HG02623 (cell line): ENCODE data around the gene SRGAP3.

Experiments
- ATAC-seq: cut with Tn5 transposase; IDR thresholded peaks from one replicate; pipeline ENCODE4 v1.9.1; 2021; ENCODE audit warnings: moderate library complexity; ENCODE audit not compliant: unreplicated experiment

The SRGAP3 gene

GRCh38 chr3:9254764-9255163, 5.3 kb upstream of the SRGAP3 start:
- no peak for ATAC-seq

GRCh38 chr3:9253327-9253726, 3.9 kb upstream of the SRGAP3 start:
- no peak for ATAC-seq

- ATAC-seq = no peak
Observed at GRCh38 chr3:9251055-9251786, 1.8 kb upstream of the SRGAP3 start.

GRCh38 chr3:9250236-9250635, 790 bp upstream of the SRGAP3 start:
- no peak for ATAC-seq

- no peak for ATAC-seq
Observed at GRCh38 chr3:9248522-9249271, 749 bp downstream of the SRGAP3 start.

- no peak for ATAC-seq
Observed at GRCh38 chr3:9247941-9248521, 1.4 kb downstream of the SRGAP3 start.

- no peak for ATAC-seq
Observed at GRCh38 chr3:9247361-9247940, 2.0 kb downstream of the SRGAP3 start.

- no peak for ATAC-seq
Observed at GRCh38 chr3:9246189-9246588, 3.3 kb downstream of the SRGAP3 start.

- ATAC-seq = no peak
Observed at GRCh38 chr3:9244495-9245183, 4.8 kb downstream of the SRGAP3 start.

GRCh38 chr3:9241956-9242355, 7.5 kb downstream of the SRGAP3 start:
- ATAC-seq = no peak

GRCh38 chr3:9239680-9240079, 9.8 kb downstream of the SRGAP3 start:
- no peak for ATAC-seq

- ATAC-seq = no peak
Observed at GRCh38 chr3:9238721-9239295, 10.6 kb downstream of the SRGAP3 start.

- no peak for ATAC-seq
Observed at GRCh38 chr3:9238276-9238675, 11.2 kb downstream of the SRGAP3 start.

GRCh38 chr3:9233814-9234600, 15.4 kb downstream of the SRGAP3 start:
- ATAC-seq = no peak

- ATAC-seq = no peak
Observed at GRCh38 chr3:9233101-9233500, 16.3 kb downstream of the SRGAP3 start.

GRCh38 chr3:9231937-9232336, 17.5 kb downstream of the SRGAP3 start:
- no peak for ATAC-seq

- no peak for ATAC-seq
Observed at GRCh38 chr3:9231471-9231870, 18.0 kb downstream of the SRGAP3 start.

- ATAC-seq = no peak
Observed at GRCh38 chr3:9231006-9231405, 18.4 kb downstream of the SRGAP3 start.

GRCh38 chr3:9230596-9230995, 18.9 kb downstream of the SRGAP3 start:
- no peak for ATAC-seq

- ATAC-seq = no peak
Observed at GRCh38 chr3:9229879-9230278, 19.6 kb downstream of the SRGAP3 start.
